ENCODE data around the gene EYA3.
A peak's percentile ranks its signal among the peaks of the same experiment; 100 is the strongest.

GRCh38 chr1:27968692-27969091, 119.7 kb downstream of the EYA3 start:
- TF ChIP-seq CTCF (IDR thresholded peaks at IDR 0.05): peak in 2 of 4 experiments; percentile 10 to 11
- TF ChIP-seq POLR2A (IDR thresholded peaks at IDR 0.05): no peak
